ENCODE data around the gene FITM2.

DNA sequence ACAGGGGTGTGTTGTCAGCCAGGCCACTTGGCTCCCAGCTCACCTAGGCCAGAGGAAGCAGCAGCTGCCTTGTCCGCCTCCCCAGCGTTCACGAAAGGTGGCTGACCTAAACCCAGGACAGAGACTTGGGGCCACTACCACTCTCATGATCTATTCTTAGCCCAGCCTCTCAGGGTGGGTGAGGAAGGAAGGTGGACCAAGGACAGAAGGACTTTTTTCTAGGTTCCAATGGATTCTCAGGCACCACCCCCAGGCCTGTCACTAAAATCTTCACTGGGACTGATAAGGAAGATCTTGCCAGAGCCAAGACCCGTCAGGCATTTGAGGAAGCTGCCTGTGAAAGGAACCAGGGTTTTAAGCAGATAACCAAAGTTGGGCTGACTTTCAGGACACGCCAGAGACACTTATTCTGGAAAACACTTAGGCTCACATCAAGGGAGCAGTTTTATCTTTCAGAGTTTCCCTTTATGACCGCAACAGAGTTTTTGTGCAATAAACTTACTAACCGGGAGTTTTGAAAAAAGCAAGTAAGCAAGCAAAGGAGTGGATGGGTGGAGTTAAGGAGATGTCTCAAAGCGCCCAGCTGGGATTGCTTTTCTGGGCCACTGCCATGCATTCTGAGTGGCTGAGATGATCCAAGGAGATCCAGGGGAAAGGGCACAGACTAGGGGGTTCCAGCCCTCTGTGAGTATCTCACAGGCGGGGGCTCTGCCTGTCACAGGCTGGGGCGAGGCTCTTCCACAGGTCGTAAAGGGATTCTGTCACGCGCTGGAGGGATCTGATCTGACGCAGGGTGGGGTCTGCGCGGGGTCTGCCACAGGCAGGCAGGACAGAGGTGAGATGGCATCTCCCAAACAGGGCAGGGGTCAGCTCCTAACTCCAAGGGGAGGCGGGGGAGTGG lies 989 bp downstream of the FITM2 start:
- no peak for TF ChIP-seq POLR2A (IDR thresholded peaks at IDR 0.05)
- TF ChIP-seq, protein P1, sequence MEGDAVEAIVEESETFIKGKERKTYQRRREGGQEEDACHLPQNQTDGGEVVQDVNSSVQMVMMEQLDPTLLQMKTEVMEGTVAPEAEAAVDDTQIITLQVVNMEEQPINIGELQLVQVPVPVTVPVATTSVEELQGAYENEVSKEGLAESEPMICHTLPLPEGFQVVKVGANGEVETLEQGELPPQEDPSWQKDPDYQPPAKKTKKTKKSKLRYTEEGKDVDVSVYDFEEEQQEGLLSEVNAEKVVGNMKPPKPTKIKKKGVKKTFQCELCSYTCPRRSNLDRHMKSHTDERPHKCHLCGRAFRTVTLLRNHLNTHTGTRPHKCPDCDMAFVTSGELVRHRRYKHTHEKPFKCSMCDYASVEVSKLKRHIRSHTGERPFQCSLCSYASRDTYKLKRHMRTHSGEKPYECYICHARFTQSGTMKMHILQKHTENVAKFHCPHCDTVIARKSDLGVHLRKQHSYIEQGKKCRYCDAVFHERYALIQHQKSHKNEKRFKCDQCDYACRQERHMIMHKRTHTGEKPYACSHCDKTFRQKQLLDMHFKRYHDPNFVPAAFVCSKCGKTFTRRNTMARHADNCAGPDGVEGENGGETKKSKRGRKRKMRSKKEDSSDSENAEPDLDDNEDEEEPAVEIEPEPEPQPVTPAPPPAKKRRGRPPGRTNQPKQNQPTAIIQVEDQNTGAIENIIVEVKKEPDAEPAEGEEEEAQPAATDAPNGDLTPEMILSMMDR (IDR thresholded peaks at IDR 0.05): no peak

Data from thyroid gland (tissue), 4 donors.